Omental fat pad (tissue), 4 donors: ENCODE measurements around the gene RBMS3. TPM values are rescaled to one million over a fixed set of nuclear protein-coding genes. Genes with fewer than 3 reads are reported as not detected.

ENCODE experiments used
- ATAC-seq: fragments of 150-250 bp; one replicate; pipeline ENCODE4 v1.9.1; 2016; ENCODE audit warnings: mild to moderate bottlenecking, moderate library complexity; ENCODE audit not compliant: low FRiP score
- DNase-seq: peaks from one replicate; pipeline ENCODE4 v3.0.0-alpha.2; 2019; ENCODE audit warnings: low spot score
- CTCF ChIP-seq, 3 donors: fragments of 450-650 bp; IDR thresholded peaks; one replicate each; pipeline ENCODE4 v1.5.1; 2016 to 2017; ENCODE audit warnings: antibody characterized with exemption in 3 of 3, mild to moderate bottlenecking in 3 of 3, moderate library complexity in 2 of 3
- total RNA-seq, 4 donors: library from RNA; depleted of rRNA; stranded (reverse); fragments of >200 nt; gene quantifications; one replicate each; pipeline ENCODE4 v1.1.0, GENCODE V29; 2016

The RBMS3 gene
- total RNA-seq, 4 donors from 2014 or later: 61.5 to 185 (median 120) TPM

GRCh38 chr3:29441422-29441821, 160.6 kb downstream of the RBMS3 start:
- DNase-seq (no peak), ATAC-seq (no peak)
- TF ChIP-seq CTCF (IDR thresholded peaks at IDR 0.05): no peak

GRCh38 chr3:29447946-29448627, 167.2 kb downstream of the RBMS3 start:
- DNase-seq (no peak), ATAC-seq (no peak)
- TF ChIP-seq CTCF (IDR thresholded peaks at IDR 0.05): no peak

- no peak for ATAC-seq
- no peak for TF ChIP-seq CTCF (IDR thresholded peaks at IDR 0.05)
- no peak for DNase-seq
Measured at GRCh38 chr3:29451920-29452319, 171.0 kb downstream of the RBMS3 start.

GRCh38 chr3:29452934-29453283, 172.0 kb downstream of the RBMS3 start:
- DNase-seq (no peak), ATAC-seq (no peak)
- no peak for TF ChIP-seq CTCF (IDR thresholded peaks at IDR 0.05)

- ATAC-seq: no peak
- no peak for TF ChIP-seq CTCF (IDR thresholded peaks at IDR 0.05)
- no peak for DNase-seq
Measured at GRCh38 chr3:29453284-29454001, 172.6 kb downstream of the RBMS3 start.

- ATAC-seq (no peak), DNase-seq (no peak)
- TF ChIP-seq CTCF (IDR thresholded peaks at IDR 0.05): no peak
Measured at GRCh38 chr3:29454161-29454611, 173.3 kb downstream of the RBMS3 start.

- DNase-seq (no peak), ATAC-seq (no peak)
- no peak for TF ChIP-seq CTCF (IDR thresholded peaks at IDR 0.05)
Measured at GRCh38 chr3:29456901-29457300, 176.0 kb downstream of the RBMS3 start.
